ENCODE results near the gene CYB561D1.

The CYB561D1 gene

GRCh38 chr1:109539676-109540075, 45.8 kb downstream of the CYB561D1 start, which contains the start of gene GPR61:
TSS of gene GPR61 (plus strand) at chr1:109539872. CDS start at chr1:109543023, 3,151 bp downstream.
- no peak within 1 kb of the TSS for H3K4me3 ChIP-seq (replicated peaks; ENCODE audit: low read depth, low read length)
- H3K36me3 ChIP-seq (ENCODE audit: control insufficient read depth, insufficient read depth, low read length): no peaks in the 10 kb centered on the region
- TF ChIP-seq, protein P1, sequence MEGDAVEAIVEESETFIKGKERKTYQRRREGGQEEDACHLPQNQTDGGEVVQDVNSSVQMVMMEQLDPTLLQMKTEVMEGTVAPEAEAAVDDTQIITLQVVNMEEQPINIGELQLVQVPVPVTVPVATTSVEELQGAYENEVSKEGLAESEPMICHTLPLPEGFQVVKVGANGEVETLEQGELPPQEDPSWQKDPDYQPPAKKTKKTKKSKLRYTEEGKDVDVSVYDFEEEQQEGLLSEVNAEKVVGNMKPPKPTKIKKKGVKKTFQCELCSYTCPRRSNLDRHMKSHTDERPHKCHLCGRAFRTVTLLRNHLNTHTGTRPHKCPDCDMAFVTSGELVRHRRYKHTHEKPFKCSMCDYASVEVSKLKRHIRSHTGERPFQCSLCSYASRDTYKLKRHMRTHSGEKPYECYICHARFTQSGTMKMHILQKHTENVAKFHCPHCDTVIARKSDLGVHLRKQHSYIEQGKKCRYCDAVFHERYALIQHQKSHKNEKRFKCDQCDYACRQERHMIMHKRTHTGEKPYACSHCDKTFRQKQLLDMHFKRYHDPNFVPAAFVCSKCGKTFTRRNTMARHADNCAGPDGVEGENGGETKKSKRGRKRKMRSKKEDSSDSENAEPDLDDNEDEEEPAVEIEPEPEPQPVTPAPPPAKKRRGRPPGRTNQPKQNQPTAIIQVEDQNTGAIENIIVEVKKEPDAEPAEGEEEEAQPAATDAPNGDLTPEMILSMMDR (IDR thresholded peaks at IDR 0.05; ENCODE audit: insufficient read depth, low read length, poor library complexity, severe bottlenecking): no peak
- DNase-seq (ENCODE audit: extremely low read depth, insufficient read length): no peak
- H3K27me3 ChIP-seq (replicated peaks; ENCODE audit: control insufficient read depth, insufficient read depth, low read length): no peaks in the 10 kb centered on the region

- Histone ChIP-seq H3K36me3 (ENCODE audit: control insufficient read depth, insufficient read depth, low read length) (no peaks in the 10 kb centered on the region), H3K4me3 (replicated peaks; ENCODE audit: low read depth, low read length) (no peak overlapping the region), H3K27me3 (replicated peaks; ENCODE audit: control insufficient read depth, insufficient read depth, low read length) (no peaks in the 10 kb centered on the region)
- DNase-seq (ENCODE audit: extremely low read depth, insufficient read length): no peak
- TF ChIP-seq, protein P1 (IDR thresholded peaks at IDR 0.05; ENCODE audit: insufficient read depth, low read length, poor library complexity, severe bottlenecking): no peak
Observed at GRCh38 chr1:109541102-109541501, 47.2 kb downstream of the CYB561D1 start.

- DNase-seq (ENCODE audit: extremely low read depth, insufficient read length): no peak
Observed at GRCh38 chr1:109542657-109543056, 48.8 kb downstream of the CYB561D1 start.

GRCh38 chr1:109543283-109543987, 49.5 kb downstream of the CYB561D1 start:
- no peak for DNase-seq (ENCODE audit: extremely low read depth, insufficient read length)
- Histone ChIP-seq H3K27me3 (replicated peaks; ENCODE audit: control insufficient read depth, insufficient read depth, low read length) (no peaks in the 10 kb centered on the region), H3K4me3 (replicated peaks; ENCODE audit: low read depth, low read length) (no peak overlapping the region), H3K36me3 (ENCODE audit: control insufficient read depth, insufficient read depth, low read length) (no peaks in the 10 kb centered on the region)
- TF ChIP-seq, protein P1 (IDR thresholded peaks at IDR 0.05; ENCODE audit: insufficient read depth, low read length, poor library complexity, severe bottlenecking): no peak

More at GRCh38 chr1:109542657-109543056, 48.8 kb downstream of the CYB561D1 start:
- H3K36me3 ChIP-seq (ENCODE audit: control insufficient read depth, insufficient read depth, low read length): no peaks in the 10 kb centered on the region
- H3K27me3 ChIP-seq (replicated peaks; ENCODE audit: control insufficient read depth, insufficient read depth, low read length): no peaks in the 10 kb centered on the region
- H3K4me3 ChIP-seq (replicated peaks; ENCODE audit: low read depth, low read length): no peak overlapping the region
- TF ChIP-seq, protein P1 (IDR thresholded peaks at IDR 0.05; ENCODE audit: insufficient read depth, low read length, poor library complexity, severe bottlenecking): no peak

DNA sequence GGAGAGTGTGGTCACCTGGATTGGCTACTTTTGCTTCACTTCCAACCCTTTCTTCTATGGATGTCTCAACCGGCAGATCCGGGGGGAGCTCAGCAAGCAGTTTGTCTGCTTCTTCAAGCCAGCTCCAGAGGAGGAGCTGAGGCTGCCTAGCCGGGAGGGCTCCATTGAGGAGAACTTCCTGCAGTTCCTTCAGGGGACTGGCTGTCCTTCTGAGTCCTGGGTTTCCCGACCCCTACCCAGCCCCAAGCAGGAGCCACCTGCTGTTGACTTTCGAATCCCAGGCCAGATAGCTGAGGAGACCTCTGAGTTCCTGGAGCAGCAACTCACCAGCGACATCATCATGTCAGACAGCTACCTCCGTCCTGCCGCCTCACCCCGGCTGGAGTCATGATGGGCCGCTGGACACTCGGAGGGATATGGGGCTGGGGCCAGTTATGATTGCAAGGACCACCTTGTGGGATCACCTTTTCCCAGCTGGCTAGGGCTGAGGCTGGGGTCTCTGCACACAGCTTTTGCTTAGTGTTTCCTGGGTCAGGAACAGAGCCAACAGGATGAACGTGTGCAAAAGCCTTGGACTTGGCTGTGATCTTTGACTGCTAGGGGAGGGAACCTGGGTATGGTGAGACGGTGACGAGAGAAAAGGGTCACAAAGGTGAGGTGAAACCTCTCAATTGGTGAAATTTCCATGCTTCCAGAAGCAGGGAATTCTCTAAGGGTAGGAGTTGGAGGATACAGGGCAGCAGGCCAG, 50.3 kb downstream of the CYB561D1 start:
- Histone ChIP-seq H3K27me3 (replicated peaks; ENCODE audit: control insufficient read depth, insufficient read depth, low read length) (no peaks in the 10 kb centered on the region), H3K4me3 (replicated peaks; ENCODE audit: low read depth, low read length) (no peak overlapping the region), H3K36me3 (ENCODE audit: control insufficient read depth, insufficient read depth, low read length) (no peaks in the 10 kb centered on the region)
- no peak for DNase-seq (ENCODE audit: extremely low read depth, insufficient read length)
- TF ChIP-seq, protein P1 (IDR thresholded peaks at IDR 0.05; ENCODE audit: insufficient read depth, low read length, poor library complexity, severe bottlenecking): no peak
